Thyroid gland (tissue), 4 donors: ENCODE results near the gene TLDC2.

Source experiments
- POLR2A ChIP-seq, 2 donors: fragments of 450-650 bp; IDR thresholded peaks; one replicate each; pipeline ENCODE4 v1.6.1; 2017; ENCODE audit warnings: antibody characterized with exemption in 2 of 2, mild to moderate bottlenecking in 2 of 2, moderate library complexity in 1 of 2
- TF ChIP-seq, protein P1 (sequence below), 6 experiments: fragments of 200-600 bp in 3 of 6; fragments of 450-650 bp in 3 of 6; sonication (generic) in 3 of 6; IDR thresholded peaks; one replicate each; pipeline ENCODE4 v1.5.1; 2016 to 2019; ENCODE audit warnings: antibody characterized with exemption in 6 of 6, mild to moderate bottlenecking in 2 of 6, inconsistent platforms in 1 of 6, moderate library complexity in 1 of 6

- TF ChIP-seq, protein P1, sequence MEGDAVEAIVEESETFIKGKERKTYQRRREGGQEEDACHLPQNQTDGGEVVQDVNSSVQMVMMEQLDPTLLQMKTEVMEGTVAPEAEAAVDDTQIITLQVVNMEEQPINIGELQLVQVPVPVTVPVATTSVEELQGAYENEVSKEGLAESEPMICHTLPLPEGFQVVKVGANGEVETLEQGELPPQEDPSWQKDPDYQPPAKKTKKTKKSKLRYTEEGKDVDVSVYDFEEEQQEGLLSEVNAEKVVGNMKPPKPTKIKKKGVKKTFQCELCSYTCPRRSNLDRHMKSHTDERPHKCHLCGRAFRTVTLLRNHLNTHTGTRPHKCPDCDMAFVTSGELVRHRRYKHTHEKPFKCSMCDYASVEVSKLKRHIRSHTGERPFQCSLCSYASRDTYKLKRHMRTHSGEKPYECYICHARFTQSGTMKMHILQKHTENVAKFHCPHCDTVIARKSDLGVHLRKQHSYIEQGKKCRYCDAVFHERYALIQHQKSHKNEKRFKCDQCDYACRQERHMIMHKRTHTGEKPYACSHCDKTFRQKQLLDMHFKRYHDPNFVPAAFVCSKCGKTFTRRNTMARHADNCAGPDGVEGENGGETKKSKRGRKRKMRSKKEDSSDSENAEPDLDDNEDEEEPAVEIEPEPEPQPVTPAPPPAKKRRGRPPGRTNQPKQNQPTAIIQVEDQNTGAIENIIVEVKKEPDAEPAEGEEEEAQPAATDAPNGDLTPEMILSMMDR (IDR thresholded peaks at IDR 0.05) = peak in 3 of 6 experiments; percentile 10 to 29 (median 24)
- TF ChIP-seq POLR2A (IDR thresholded peaks at IDR 0.05) = peak in 1 of 2 donors; percentile 18
Observed at GRCh38 chr20:36830791-36831691, 44.9 kb upstream of the TLDC2 start.
